Stimulated activated CD8-positive, alpha-beta memory T cell treated with anti-CD3 and anti-CD28 coated beads, Interleukin-15, amount 100 ng/mL, for 4 hours (primary cell): ENCODE results near the gene COX5A.

Experiments used
- DNase-seq, 2 donors: peaks; one replicate each; pipeline ENCODE4 v3.0.0-alpha.2; 2020; ENCODE audit warnings: low read depth in 2 of 2

COX5A gene

DNA sequence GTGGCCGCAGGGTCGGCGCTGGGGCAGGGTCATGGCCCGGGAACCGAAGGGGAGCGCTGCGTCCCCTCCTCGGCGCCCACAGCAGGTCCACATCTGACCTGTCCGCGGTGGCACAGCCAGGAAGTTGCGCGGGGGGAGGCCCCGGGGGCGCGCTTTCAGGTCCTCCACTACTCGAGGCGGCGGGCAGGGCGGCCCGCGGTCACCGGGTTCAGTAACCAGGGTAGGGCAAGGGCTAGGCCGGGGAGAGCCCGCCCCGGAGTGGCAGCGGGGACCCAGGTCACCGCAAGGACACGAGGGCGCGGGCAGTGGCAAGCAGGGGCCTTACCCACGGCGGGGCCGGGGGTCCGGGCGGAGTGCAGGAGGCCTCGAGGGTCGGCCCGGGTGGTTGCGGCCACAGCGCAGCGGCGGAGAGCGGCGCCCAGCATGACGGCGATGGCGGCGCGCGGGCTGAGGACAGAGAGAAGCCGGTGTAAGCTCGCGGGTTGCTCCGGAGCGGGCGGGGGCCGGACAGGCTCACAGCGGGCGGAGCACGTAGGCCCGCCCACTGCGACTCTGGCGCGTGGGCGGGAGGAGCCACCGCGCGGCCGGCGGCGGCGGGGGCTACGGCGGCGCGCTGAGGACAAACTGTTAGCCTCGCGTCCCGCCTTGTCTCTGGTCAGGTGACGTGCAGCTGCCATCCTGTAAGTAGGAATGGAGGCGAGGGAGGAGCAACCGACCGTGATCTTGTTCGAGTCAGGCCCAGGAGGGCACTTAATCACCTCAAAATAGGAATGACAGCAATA is at the start of gene COX5A:
TSS of gene COX5A (minus strand) at position 484 of the 782 bp plus-strand sequence. CDS start at position 425, 59 bp downstream.
- peak; percentile 84 to 86 for DNase-seq

DNA sequence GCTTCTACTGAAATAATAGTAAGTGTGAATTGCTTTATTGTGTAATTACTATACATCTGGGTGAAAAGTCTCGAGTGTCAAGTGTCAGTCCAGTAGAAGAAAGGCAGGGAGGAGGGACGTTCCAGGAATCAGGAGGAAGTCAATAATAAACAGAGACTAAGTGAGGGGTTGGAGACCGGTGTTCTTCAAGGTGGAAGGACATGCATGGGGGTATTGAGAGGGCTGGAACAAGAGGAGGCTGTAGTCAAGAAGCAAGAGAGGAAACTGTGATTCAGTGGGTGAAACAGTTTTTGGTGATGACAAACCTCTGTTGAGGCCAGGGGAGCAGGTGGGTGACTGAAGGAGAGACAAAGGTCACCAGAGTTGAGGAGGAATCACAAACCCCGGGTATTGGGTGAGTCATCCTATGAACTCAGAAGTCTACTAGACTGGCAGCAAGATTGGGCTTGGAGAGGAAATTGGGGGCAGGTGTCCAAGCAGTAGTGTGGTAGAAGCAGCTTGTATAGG is 45.9 kb upstream of the COX5A start:
- no peak for DNase-seq

DNA sequence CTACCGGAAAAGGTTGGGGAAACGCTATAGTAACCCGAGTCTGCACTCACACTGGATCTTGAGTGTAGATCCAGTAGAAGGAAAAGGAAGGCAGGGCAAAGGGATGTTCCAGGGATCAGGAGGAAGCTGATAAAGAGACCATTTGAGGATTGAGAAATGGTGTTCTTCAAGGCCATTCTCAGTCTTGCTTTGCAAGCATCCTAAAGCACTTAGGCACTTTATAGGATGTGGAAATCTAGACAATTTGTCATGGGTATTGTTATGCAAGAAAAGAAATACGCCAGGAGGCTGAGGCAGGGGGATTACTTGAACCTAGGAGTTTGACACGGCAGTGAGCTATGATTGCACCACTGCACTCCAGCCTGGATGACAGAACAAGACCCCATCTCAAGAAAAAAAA is 44.3 kb upstream of the COX5A start:
- DNase-seq: no peak

DNA sequence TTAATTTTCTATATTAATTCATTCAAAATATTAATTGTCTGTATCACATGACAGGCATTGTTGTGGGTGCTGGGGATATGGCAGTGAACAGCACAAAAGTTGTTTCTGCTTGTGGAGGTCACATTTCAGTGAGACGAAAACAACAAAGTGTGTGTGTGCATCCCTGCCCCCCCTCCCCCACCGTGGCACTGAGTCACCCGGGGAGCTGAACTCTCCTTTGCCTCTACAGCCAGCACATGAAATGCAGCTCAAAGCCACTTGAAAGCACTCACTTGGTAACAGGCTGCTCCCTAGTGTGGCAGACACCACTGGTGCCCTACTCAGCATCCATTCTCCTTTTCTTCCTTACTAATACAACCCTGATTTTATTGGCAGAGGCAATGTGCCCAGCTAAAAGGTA is 40.6 kb upstream of the COX5A start:
- no peak for DNase-seq

DNA sequence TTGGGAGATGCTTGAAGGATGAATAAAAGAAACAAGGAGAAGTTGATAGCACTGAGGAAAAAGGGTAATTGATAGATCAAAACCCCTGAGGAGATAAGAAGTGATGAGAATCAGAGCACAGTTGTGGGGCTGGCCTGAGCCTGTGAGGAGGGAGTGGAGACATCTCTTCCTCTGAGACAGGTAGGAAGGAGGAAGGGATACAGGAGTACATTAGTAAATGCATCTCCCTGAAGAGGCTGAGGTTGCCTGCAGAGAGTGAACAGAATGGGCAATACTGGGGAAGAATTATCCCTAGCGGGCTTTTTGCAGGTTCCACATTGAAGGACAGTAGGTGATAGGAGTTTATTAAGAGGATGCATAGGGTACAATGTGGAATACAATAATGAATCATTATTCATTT is 40.2 kb upstream of the COX5A start:
- no peak for DNase-seq

DNA sequence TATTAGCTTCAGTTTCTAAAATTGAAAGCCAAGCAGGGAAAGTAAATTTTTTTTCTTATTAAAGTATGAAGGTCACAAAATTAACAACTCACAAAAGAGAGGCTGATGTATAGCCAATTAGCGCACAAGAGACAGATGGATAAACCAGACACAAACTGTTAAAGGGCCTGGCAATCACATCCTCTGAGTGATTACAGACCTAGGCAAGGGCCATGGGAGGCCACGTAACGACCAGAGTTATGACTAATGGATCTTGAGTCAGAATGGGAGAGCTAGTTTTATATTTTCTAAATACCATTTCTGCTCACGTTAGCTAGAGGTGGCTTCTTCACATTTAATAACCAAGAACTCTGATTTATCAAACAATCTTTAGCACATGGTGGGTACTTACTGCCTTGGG is 39.7 kb upstream of the COX5A start:
- no peak for DNase-seq

DNA sequence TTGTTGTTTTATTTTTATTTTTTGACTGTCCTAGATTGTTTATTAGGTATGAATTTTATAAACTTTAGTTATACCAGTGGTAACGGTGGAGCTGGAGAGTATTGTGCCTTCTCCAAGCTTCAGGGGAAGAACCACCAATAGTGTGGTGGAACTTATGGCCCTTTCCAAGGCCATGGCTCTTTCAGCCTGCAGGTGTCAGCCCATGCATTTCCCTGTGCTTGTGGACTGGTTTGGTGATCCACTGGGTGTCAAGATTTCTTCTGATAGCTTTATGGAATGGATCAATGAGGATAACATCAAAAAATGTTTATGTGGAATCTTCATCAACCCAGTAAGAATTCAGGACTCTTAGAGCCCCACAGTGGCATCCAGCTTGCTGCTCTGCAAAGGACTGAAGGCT is 38.3 kb upstream of the COX5A start:
- no peak for DNase-seq

DNA sequence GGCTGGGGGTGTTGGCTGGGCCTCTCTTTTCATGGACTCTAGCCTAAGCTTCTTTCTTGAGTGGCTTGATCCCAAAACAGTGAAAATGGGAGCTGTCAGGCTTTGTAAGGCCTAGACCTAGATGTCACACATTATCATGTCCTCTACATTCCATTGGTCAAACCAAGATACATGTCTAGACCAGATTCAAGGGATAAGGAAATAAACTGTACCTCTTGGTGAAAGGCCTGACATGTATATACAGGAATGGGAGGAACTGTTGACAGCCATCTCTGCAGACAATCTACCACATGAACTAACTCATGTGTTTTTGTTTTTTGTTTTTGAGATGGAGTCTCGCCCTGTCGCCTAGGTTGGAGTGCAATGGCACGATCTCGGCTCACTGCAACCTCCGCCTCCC is 29.8 kb upstream of the COX5A start:
- no peak for DNase-seq

DNA sequence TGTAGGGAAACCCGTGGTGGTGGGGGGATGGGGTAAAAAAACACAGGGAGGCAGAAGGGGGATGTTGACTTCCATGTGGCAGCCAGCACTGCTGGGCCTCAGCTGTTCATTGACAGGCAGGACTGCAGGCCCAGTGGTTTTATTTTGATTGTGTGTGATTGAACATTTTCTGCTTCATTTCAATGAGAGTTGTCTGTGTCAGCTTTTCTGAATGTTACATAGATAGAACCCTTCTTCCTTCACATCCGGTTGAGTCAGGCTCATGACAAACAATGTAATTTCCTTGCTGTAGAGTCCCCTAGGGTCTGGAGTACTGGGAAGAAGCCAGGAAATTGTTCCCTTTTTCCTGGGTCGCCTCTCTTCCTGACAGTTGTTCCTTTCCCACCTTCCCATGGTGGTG is 26.9 kb upstream of the COX5A start:
- DNase-seq: no peak

DNA sequence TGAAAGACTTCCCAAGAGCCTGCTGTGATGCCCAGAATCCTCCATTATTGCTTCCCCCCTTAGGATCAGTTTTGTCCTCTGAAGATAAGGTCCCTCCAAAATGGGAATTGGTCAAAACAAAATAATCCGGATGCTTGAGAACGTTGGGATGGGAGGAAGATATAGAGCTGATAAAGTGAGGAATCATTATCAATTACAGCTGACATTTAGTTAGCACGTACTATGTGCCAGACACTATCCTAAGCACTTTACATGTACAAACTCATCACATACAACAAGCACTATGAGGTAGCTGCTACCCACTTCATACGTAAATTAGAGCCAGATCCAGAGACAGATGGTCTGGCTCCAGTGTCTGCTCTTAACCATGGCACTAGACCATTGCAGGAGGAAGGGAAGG is 25.3 kb upstream of the COX5A start:
- no peak for DNase-seq

DNA sequence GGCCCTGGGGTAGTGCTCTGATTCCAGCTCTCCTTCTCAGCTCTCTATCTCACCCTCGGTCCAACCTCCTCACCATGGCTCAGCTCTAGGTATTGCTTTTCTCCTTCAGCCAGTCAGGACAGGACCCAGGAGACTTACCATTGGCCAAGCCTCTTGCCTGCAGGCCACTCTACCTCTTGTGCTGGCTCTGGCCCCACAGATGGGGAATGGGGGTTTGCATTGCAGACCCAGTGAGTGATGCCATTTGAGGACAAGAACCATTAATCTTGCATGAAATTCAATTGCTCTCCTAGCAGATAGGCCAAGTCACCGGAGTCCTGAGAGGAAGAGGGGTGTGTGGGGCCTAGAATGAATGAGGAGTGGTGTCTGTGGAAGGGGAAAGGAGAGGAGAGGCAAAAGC is 24.8 kb upstream of the COX5A start:
- no peak for DNase-seq

DNA sequence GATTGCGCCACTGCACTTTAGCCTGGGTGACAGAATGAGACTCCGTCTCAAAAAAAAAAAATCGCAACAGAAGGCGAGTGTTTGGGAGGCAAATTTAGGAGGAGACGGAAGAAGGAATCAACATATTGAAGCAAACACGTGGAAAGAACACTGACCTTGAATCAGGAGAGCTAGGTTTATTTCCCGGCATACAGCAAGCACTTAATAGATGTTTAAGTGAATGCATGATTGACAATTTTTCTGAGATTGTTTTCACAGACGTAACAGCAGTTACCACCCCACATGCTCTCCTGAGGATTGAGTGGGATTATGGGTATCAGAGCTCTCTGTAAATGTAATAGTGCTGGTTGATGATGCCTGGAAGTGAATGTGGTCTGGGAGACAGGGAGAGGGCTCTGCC is 24.3 kb upstream of the COX5A start:
- DNase-seq: no peak

DNA sequence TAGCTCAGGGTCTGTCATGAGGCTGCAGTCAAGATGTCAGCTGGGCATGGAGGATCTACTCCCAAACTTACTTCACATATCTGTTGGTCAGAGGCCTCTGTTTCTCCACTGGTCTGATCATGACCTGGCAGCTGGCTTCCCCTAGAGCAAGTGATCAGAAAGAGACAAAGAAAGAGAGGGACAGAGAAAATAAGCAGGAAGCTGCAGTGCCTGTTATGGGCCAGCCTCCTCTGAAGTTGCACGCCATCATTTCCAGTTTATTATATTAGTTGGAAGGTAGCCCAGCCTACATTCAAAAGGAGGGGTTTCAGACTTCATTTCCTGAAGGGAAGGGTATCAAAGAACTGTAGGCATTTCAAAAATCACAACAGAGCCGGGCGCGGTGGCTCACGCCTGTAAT is 23.7 kb upstream of the COX5A start:
- no peak for DNase-seq

DNA sequence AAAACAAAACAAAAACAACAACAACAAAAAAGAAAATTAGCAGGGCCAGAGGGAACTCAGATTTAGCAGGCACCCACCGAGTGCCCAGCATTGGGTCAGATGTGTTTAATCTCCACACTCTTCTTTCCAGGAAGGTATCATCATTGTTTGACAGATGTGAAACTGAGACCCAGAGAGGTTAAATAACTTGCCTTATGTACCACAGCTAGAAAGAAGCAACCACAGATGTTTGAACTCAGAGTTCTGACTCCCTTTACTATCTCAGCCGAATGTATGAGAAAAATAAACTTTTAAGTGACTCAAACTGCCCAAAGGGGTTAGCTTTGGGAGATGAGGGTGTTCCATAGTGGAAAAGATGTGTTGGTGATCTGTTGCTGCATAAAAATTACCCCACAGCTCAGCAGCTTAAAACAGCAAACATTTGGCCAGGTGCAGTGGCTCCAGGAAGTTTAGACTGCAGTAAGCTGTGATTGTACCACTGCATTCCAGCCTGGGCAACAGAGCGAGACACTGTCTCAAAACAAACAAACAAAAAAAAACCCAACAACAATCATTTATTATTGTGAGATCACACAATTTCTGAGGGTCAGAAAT is 23.2 kb upstream of the COX5A start:
- DNase-seq: no peak

DNA sequence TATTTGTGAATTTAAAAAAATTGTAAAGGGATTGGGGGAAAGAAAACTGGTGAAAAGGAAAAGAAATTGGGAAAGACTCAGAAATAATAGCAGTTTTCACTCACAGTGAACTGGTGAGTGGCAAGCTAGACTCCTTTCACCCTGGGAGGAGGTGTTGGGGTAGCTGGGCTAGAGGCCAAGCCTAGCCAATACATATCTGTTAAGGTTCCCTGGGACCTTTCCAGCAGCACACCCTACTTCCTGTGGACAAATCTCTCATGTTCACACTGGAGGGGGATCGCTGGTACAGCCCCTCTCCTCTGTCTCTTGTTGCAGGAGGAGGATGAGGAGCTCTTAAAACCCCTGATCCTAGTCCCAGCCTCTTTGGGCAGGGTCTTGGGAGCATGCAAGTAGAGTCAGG is 22.4 kb upstream of the COX5A start:
- no peak for DNase-seq

DNA sequence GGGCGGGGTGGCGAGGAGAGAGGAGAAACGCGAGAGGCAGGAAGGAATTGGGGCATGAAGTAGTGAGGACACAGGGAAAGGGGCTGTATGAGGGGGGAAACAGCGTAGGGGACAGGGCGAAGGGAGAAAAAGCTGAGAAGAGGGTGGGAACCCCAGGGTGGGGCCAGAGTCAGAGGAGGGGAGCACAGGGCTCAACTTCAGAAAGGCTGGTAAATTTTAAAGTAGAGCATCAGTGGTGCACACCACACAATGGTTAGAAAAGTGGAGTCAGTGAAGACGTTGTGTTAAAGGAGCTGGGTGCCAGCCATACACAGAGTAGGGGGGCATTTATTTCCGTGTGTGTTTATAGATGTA is 21.7 kb upstream of the COX5A start:
- no peak for DNase-seq

DNA sequence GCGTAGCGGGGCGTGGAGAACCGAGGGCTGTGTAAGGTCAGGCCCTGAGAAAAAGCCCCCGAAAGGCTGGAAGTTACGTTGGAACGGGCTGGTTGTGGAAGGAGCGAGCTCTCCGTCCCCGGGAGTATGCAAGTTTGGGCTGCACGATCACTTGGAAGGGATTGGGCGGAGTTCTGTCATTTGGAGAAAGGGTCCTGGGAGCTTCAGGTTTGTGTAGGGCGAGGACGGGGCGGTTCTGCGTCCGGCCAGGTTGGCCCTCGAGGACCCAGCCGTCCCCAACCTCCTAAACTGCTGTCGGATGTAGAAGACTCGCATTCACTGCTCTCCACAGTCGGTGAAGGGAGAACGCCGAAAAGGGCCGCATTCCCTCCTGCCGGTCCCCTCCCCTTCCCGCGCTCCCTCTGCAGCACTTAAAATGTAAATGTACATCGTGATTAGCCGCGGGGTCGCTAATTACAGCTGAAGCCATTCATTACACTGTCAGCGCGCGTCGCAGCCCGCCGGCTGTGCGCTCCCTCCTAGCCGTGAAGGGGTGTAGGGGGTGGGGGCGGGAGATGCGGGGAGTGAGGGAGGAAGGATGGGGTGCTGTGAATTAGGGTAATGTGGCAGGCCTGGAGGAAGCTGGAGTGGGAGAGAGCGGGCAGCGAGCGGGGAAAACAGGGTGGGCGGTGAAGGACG is 21.2 kb upstream of the COX5A start:
- no peak for DNase-seq

DNA sequence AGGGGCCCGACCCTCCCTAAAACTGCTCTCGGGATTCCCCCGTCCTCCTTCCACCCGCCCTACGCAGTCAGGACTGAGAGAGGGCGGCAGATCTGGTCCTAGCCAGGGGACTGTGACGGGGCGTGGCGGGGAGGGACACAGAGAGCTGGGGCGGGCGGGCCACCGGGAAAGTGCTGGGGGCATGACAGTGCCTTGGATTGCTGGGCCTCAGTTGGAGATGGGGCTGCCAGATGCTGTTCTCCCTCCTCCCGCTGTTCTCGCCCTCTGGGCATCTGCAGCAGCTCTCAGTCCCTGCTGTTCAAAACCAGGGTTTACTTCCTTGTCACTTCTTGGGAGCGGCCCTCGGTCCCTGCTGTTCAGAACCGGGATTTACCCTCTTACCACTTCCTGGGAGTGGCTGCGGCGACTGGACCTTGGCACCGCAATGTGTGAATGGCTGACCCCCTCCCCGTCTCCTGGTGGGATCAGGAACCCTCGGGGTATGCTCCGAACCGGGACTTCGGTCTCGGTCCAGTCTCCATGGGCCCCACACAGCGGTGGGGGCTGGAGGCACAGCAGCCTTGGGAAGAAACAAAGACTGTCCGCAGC is 20.5 kb upstream of the COX5A start:
- no peak for DNase-seq

DNA sequence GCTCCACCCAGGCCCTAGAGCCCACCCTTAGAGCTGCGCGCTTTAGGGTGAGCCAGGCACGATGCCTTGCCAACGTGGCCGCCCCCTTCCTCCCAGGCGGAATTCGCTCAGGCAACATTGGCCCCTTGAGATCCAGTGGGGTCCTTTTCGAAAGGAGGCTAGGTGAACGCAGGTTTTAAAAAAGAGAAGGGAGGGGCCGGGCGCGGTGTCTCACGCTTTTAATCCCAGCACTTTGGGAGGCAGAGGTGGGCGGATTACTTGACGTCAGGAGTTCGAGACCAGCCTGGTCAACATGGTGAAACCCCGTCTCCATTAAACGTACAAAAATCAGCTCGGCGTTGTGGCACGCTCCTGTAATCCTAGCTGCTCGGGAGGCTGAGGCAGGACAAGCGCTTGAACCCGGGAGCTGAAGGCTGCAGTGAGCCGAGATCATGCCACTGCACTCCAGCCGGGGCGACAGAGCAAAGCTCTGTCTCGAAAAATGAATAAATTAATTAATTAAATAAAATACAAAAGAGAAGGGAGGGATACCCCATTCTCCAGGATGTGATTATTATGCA is 19.7 kb upstream of the COX5A start:
- DNase-seq: no peak

DNA sequence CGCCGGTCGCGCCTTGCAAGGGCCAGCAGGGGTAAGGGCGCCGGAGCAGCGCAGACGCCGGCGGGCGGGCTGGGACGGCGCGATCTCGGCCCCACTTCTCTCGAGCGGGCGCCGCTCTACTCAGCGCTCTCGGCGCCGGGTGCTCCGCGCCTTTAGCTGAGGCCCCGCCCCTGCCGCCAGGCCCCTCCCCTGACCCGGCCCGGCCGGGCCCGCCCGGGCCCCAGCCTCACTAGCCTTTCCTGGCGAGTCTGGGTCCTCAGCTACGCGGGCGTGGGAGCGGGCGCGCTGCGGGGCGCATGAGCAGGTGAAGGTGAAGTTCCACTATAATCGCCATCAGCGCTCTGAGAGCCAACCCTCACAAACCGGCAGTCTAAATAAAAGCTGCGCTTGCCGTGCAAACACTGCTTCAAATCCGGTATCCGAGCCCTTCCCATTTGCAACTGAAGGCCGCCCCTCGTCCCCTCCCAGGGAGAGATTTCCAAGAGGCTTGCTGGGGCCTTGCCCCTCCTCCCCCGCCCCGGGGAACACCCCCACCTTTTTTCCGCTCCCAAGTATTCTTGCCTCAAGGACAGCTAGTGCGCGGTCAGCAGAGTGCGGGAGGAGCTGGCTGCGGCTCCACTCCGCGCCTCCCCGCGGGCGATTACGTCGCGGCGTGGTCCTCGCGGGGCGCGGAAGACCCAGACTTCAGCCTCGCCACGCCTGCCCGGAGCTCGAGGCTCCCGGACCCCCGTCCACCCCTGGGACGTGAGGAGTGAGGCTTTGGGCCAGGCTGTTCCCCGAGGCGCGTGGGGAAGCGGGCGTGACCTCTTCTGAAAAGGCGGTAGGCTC is 19.0 kb upstream of the COX5A start, which contains the start of gene RPP25:
TSS of gene RPP25 (minus strand) at position 125 of the 828 bp plus-strand sequence. CDS start 189 bp downstream, outside the sequence.
- DNase-seq: peak; percentile 46 to 61
